Putamen (tissue), 1 donor: Measurements from ENCODE around the gene GDPD5.

ENCODE experiments used
- DNase-seq: peaks from one replicate; pipeline ENCODE4 v3.0.0-alpha.2; 2016; ENCODE audit warnings: low spot score

The GDPD5 gene

DNA sequence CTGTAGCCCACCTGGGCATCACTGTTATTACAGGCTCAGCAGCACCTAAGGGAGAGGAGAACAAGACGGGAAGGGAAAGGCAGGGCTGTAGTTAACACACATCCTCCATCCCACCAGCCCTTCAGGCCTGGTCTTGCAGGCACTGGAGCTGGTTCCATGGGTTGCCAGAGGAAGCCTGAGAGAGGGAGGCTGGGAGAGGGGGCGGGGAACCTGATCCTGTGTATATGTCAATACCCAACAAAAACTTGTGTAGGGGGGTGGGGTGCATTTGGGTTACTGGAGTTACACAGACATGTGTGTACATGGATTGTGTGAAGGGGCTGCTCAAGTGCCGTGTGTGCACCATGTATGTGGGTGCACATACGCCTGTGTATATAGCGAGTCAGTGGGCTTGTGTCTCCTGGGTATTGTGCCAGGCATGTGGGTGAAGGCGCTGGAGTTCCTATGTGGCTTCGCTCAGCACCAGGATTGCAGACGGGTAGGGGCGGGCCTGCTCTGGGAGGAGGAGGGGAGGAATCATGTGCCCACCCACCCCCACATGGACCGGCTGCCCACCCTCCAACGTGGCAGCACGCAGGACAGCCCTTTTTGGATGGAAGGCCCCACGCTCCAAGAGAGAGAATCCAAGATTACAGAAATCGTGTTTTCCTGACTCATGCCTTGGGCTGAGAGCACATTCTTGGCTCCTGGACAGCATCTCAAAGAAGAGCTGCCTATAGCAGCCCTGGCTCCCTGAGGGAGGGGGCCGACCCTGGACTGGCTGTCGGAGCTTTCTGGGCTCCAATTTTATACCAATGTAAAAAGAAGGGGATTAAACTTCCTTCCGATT is 32.1 kb upstream of the GDPD5 start:
- no peak for DNase-seq

DNA sequence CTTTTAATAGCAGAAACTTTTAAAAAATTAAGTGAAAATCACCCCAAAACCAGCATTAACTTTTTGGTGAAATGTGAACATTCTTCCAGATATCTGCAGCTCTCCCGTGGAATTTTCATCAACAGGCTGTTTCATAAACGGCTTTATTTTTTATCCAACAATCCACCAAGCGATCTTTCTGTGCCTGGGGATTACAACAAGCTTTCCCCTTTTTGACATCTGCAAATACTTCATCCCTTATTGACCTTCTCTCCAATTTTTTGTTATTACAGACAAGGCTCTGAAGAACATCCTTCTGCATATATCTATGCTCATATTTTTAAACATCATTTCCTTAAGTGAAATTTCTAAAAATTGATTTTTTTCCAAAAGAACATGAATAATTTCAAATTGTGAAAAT is 30.5 kb upstream of the GDPD5 start:
- no peak for DNase-seq

DNA sequence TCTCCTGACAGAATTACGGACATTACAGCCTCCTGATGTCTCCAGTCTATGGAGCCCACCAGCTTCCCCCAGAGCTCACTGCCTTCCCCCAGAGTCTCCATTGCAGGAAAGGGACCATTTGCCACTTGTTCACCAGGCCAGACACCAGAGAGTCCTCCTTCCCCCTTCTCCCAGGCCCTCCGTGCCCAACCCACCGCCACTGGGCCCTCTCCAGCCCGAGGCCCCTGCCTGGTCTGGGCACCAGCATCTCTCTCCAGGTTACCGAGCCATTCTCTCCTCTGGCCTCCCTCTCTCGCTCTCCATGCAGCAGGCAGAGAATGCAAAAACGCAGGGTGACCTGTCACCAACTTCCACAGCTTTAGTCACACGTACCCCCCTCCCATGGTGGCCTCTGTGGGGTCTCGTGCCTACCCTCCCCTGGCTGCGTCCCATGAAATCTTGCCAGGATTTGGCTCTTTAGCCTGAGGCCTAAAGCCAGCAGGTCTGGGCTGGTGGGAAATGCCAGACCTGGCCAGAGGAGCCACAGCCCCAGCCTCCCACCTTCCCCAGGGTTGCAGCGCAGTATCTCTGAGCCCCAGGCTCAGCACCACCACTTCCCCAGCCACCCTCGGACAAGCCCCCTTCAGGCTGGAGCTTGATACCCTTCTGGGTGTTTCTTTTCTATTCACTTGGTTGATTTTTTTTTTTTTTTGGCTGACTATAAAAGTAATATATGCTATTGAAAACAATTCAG is 29.5 kb upstream of the GDPD5 start:
- no peak for DNase-seq

DNA sequence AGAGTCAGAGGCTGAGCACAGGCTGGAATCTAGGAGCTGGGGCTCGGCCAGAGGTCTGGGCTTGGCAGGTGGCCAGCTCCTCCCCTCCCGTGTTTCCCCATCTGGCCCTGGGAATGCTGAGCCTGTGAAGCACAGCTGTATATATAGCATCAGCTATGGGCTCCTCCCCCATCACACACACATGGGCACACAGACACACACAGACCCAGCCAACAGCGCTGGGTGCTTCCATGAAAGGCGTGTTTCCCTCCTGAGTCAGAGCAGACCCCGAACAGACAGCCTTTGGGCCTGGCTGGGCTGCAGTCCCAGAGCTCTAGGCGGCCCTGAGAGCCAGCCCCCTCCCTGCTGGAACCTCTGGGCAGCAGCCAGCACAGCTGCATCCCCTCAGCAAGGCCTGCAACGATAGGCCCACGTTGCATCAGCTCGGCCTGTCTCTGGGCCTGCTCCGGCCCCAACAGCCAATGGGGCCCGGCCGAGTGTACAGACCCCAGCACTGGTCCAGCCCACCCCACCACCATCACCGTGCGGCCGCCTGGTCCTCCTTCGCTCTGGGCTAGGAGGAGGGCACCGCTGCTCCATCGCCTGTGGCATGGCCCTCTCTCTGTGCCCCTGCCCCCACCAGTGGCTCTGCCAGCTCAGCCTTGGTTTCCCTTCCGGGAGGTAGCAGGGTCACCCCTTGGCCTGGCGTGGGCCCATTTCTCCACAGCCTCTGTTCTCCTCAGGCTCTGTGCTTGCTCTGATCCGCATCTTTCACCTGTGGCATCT is 28.7 kb upstream of the GDPD5 start:
- DNase-seq, result peak; percentile 95

DNA sequence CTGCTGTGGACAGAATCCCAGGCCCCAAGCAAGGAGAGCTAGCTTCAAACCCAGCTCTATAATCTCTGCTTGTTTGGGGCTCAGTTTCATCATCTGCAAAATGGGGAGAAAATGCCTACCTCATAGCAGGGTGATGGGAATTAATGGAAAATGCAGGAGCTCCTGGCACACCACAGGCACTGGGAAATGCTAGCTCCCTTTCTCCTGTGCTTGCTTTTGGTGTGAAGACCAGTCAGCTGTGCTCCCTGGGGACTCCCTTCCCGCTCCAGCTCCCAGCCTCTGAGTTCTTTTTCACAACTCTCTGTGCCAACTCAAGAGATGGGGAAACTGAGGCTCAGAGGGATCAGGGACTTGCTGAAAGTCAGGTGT is 28.1 kb upstream of the GDPD5 start:
- DNase-seq, result no peak

DNA sequence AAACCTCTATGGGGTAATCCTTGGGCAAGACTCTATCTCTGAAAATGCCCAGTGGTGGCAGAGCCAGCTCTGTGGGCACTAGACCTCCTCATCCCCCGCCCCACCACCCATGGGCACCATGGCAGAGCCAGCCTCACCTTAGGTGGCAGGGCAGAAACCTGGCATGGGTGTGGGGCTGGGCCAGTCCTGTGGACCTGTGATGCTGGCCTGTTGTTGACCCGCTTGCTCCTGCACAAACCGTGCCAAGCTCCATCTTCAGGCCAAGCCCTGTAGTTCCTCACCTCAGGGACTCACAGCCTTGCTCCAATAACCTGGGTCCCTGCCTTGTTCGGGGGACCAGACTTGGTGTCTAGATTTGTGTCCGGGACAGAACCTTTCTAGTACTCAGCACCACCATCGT is 27.4 kb upstream of the GDPD5 start:
- no peak for DNase-seq

DNA sequence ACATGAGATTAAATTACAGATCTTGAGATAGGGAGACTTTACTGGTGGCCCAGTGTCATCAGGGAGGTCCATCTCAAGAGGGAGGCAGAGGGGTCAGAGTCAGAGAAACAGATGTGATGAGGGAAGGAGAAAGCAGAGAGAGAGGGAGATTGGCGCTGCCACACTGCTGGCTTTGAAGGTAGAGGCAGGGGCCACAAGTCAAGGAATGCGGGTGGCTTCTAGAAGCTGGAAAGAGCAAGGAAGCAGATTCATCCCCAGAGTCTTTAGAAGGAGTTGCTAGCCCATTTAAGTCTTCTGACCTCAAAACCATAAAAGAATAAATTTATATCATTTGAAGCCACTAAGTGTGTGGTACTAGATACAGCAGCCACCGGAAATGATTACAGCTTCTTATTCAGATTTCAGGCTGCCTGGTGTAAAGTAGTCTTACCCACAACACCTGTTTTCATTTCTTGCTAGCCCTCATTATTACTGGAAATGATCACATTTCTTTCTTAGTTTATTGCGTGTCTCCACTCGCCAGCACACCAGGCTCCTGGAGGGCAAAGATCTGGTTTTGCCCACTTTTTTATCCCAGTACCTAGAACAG is 23.7 kb upstream of the GDPD5 start:
- DNase-seq, result no peak

DNA sequence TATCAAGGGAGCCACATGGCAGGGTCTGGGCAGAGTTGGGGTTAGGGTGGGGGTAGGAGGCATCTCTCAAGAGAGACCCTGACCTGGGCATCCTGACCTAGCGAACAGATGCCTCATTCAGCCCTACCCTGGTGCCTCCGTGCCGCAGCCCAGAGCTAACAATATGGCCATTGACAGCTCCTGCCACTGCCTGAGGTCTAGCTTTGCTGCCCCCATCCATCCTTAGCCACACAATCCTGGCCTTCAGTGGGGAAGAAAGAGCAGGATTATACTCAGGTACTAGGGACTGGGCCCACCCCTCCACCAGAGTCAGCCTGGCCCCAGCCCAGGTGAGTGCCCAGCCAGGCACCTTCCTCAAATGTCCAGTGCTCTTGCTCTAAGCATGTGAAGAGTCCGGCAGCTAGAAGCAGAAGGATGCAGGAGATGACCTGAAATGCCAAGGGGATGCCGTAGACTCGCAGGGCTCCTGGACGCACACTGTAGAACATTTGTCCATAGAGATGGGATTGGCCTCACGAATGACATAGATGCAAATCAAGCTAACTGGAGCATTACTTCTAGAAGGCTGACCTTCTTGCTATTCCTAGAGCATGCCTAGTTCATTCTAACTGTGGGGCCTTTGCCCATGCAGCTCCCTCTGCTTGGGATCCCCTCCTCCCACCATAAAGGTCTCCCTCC is 23.0 kb upstream of the GDPD5 start:
- DNase-seq, result no peak

DNA sequence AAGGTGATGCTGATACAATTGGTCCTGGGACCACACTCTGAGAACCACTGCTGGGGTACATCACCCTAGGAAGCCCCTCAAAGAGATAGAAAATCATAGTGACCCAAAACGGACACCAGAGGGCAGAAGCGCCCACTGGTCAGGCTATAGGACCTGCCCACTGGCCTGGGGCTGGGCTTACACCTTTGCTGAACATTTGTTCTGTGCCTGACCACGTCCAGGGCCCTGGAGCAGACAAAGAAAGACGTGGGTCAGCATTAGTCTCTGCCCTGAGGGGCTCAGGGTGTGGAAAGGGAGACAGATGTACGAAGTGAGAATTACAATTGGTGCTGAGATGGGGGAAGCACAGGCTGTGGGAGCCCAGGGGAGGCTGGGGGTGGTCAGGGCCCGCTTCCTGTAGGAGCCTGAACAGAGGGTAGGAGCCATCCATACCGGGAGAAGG is 21.9 kb upstream of the GDPD5 start:
- no peak for DNase-seq

DNA sequence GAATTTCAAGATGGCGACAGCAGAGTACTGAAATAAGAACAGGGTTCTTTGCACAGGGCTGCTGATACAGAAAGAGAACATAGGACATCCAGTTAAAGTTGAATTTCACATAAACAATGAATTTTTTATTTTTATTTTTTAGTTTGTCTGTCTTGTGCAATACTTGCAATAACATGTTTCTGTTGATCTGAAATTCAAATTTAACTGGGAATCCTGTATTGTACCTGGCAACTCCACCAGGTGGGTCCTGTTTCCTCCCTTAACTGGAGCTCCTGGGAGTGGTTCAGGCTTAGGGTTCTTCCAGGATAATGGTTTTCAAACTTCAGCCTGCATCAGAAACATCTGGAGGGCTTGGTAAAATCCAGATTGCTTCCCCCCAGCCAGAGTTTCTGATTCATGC is 21.4 kb upstream of the GDPD5 start:
- DNase-seq, result no peak

DNA sequence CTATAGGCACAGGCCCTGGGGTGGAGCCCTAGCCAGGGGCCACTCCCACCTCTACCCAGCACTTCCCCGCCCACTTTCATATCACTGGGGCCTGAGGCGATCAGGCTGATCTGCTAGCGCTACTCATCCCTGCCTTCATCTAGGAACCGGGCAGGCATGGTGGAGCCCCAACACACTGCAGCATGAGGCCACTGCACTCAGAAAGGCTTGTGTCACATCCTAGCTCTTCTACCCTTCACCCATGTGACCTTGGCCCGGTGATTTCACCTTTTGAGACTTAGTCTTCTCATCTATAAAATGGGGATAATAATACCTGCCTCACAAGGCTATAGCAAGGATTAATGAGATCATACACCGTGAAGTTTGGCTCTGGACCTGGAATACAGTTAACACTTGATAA is 18.1 kb upstream of the GDPD5 start:
- no peak for DNase-seq

DNA sequence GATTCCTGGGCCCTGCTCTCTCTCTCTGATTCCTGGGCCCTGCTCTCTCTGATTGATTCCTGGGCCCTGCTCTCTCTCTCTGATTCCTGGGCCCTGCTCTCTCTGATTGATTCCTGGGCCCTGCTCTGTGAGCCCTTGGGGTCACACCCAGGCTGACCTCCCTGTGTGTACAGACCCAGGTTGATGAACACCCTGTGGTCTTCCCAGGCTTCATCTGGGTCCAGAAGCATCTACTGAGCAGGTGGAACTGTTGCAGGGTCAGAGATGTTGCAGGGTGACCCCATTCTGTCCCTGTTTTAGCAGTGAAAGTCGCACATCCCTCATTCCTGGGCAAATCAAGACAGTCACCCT is 16.3 kb upstream of the GDPD5 start:
- DNase-seq, result no peak

DNA sequence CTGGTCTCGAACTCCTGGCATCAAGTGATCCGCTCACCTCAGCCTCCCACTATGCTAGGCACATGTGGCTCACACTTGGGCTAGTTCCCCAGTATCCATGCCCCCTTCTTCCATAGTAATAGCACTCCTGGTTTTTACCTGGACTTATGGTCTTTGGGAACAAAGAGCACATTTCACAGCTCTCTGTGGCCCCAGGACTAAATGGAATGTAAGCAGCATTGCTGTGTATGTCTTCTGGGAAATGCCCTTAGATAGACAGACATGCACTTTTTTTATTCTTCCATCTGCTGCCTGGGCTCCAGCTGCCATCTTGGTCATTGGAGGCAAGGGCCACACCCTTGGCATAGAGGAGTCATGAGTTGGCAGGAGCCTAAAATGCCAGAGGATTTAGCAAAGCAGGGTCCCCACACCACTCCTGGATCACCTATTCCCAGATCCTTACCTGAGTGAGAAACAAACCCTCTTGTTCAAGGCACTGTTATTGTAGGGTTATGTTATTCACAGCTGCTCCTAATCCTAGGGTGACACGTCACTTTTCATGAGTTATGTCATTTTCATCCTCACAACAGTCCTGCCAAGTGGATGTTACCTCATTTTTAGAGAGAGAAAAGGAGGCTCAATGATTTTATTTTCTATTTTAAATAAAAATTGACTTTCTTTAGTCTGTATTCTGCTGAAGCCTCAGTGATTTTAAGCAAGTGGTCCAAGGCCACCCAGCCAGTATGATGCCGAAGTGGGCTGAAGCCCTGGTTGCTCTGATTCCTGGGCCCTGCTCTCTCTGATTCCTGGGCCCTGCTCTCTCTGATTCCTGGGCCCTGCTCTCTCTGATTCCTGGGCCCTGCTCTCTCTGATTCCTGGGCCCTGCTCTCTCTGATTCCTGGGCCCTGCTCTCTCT is 15.7 kb upstream of the GDPD5 start:
- no peak for DNase-seq

DNA sequence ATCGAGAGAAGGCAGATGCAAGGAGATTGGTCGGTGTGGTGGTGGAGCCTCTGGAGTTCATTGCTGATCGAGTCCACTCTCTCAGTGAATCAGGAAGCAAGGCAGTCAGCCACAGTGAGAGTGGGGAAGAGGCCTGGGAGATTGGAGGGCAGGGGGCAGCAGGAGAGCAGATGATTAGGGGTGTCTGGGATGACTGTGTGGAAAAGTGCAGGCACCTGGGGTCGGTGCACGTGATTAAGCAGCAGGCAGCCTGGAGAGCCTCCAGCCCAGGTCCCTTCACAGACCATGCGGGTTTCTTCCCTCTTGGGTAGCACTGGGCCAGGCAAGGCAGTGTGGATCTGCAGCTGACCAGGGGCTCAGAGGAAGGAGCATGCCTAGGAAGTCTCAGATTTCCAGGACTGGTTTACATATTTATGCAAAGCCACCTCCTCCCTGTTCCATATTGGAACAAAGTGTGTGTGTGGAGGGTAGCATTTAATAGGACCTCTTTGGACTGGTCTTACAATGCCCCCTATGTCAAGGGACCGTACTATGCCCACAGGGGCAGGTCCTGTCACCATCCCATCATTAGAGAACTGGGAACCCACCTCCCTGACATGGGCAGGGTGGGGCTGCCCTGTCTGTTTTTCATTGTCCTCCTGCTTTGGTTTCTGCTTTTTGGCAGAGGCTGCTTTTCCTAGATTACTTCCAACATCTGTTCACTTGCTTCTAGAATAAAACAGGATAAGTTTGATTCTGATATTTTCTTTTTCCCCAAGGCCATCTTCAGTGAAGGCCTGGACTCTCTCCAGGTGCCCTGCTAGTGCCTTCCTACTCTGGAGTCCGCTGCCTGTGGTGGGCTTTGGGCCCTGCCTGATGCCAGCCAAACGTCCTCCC is 14.0 kb upstream of the GDPD5 start:
- no peak for DNase-seq

DNA sequence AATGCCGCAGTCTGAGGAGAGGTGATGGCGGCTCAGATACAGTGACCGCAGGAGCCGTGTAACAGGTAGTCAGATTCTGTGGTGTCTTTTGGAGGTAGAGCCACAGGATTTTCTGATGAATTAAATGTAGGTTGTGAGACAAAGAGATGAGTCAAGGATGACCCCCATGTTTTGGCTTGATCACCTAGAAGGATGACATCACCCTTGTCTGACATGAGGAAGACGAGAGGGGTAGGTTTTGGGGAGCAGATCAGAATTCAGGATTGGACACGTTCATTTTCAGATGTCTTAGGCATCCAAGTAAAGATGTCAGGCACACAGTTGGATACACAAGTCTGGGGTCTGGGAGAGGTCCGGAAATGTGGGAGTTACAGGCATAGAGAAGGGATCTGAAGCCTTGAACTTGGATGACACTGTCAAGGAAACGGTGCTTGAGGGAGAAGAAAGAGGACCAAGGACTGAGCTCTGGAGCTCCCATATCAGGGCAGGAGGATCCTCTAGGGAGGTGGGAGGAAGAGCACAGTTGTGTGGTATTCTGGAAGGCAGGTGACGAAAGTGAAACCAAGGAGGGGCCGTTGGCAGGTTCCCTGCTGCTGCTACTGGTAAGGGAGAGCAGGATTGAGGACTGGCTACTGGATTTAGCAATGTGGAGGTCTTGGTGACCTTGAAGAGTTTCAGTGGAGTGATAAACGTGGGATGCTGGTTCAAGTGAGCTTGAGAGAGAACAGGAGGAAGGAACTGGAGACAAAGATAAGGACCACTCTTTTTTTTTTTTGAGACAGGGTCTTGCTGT is 12.6 kb upstream of the GDPD5 start:
- no peak for DNase-seq

DNA sequence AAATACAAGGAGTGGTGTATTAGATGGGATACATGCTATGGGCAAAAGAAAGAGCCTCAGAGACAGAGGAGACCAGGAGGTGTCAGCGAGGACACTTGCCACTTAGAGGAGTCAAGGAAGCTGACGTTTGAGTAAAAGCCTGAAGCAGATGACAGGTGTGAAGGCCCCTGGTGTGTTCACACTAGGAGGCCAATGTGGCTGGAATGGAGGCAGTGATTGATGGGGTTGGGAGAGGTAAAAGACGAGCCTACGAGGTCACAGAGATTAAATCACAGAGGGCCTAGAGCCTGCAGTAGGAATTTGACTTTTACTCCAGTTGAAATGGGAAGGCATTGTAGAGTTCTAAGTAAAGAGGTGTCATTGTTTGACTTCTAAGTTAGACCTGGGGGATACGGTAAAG is 12.0 kb upstream of the GDPD5 start:
- no peak for DNase-seq

DNA sequence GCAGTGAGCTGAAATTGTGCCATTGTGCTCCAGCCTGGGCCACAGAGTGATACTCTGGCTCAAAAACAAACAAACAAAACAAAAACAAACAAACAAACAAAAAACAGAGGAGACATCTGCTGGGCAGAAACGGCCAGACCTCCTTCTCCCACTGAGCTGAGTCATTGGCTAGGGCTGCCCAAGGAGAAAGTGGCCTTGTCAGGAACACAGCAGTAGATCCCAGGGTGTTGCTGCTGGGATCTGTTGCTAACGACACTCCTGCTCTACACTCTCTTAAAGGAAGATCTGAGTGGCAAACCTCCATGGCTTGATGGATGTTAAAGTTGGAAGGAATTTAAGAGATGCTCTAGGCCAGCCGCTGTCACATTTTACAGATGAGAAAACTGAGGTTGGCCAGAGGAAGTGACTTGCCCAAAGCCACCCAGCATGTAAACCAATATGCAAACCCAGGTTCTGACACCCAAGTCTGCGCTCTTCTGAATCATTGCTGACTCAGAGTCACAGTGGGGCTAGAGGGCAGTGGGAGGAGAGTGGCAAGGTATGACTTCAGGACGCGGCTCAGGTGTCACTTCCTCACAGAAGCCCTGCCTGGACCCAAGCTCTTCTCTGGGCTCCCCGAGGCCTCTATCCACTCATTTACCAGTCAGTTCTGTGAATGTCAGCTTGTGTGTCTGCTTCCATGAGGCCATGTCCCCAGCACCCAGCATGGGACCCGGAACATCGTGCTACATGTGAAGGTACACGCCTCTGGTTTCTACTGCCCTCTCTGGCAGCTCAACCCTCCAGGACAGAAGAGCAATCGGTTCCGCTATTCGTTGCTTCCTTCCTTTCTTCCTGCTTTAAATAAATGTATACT is 11.3 kb upstream of the GDPD5 start:
- no peak for DNase-seq

DNA sequence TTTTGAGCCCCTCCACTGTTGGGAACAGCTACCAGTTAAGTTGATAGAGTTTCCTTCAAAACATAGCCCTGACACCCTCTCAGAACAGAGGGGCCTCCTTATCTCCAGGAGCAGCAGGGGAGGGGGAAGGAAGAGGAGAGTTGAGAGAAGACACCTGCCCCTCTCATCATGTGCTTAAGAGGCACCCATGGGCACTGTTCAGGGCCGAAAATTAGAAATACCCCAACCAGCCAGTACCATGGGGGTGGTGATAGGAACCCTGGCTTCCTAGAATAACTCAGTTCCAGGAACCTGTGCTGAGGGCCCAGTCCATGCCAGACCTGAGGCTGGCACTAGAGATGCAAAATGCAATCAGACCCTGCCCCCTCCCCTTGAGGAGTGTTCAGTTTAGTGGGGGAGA is 9.3 kb upstream of the GDPD5 start:
- no peak for DNase-seq
